T-helper 1 cell treated with Interleukin-12 subunit alpha and Interleukin-12 subunit beta and Interleukin-4 antibody, amounts not matched to agents 30 μg/mL and 1 μg/mL, for 36 hours (primary cell): ENCODE results near the gene ULK1.
"Not testable (repeated sequence)": the region's sequence is repeated elsewhere in the genome, so short reads cannot be mapped to it uniquely, and the experiment has no call there.

Source experiments
- H3K27ac Mint-ChIP-seq: one replicate; pipeline ENCODE4 v1.8.0; 2021; ENCODE audit warnings: mild to moderate bottlenecking, mixed read lengths
- H3K27me3 Mint-ChIP-seq: one replicate; pipeline ENCODE4 v1.8.0; 2021; ENCODE audit warnings: low read depth, mixed read lengths
- H3K36me3 Mint-ChIP-seq: one replicate; pipeline ENCODE4 v1.8.0; 2021; ENCODE audit warnings: low read depth, mixed read lengths
- H3K4me1 Mint-ChIP-seq: one replicate; pipeline ENCODE4 v1.8.0; 2021; ENCODE audit warnings: low read depth, mixed read lengths
- H3K4me3 Mint-ChIP-seq: one replicate; pipeline ENCODE4 v1.8.0; 2021; ENCODE audit warnings: mild to moderate bottlenecking, moderate library complexity, mixed read lengths
- H3K9me3 Mint-ChIP-seq: one replicate; pipeline ENCODE4 v1.8.0; 2021; ENCODE audit warnings: mixed read lengths

ULK1 gene

GRCh38 chr12:131869871-131870418 lies 24.5 kb upstream of the ULK1 start:
- H3K4me1 Mint-ChIP-seq = no peaks in the 10 kb centered on the region
- H3K27me3 Mint-ChIP-seq = peaks cover 3% of the 10 kb centered on the region
- H3K9me3 Mint-ChIP-seq = no peaks in the 10 kb centered on the region
- no peak overlapping the region for H3K27ac Mint-ChIP-seq
- H3K36me3 Mint-ChIP-seq = no peaks in the 10 kb centered on the region
- H3K4me3 Mint-ChIP-seq = no peak overlapping the region

GRCh38 chr12:131871677-131872076 lies 22.7 kb upstream of the ULK1 start:
- Mint-ChIP-seq H3K27ac (no peak overlapping the region), H3K4me1 (no peaks in the 10 kb centered on the region), H3K4me3 (no peak overlapping the region), H3K27me3 (no peaks in the 10 kb centered on the region), H3K9me3 (no peaks in the 10 kb centered on the region), H3K36me3 (no peaks in the 10 kb centered on the region)

- Mint-ChIP-seq H3K9me3 (no peaks in the 10 kb centered on the region), H3K27ac (no peak overlapping the region), H3K4me3 (no peak overlapping the region), H3K36me3 (no peaks in the 10 kb centered on the region), H3K4me1 (no peaks in the 10 kb centered on the region), H3K27me3 (no peaks in the 10 kb centered on the region)
Observed at GRCh38 chr12:131872154-131873051, 22.0 kb upstream of the ULK1 start.

GRCh38 chr12:131873293-131873692 lies 21.1 kb upstream of the ULK1 start:
- Mint-ChIP-seq H3K9me3 (no peaks in the 10 kb centered on the region), H3K27ac (no peak overlapping the region), H3K4me3 (no peak overlapping the region), H3K27me3 (peaks cover 4% of the 10 kb centered on the region), H3K4me1 (no peaks in the 10 kb centered on the region), H3K36me3 (no peaks in the 10 kb centered on the region)

GRCh38 chr12:131874972-131875371 lies 19.4 kb upstream of the ULK1 start:
- not testable (repeated sequence) for H3K4me1 Mint-ChIP-seq, H3K27ac Mint-ChIP-seq, H3K27me3 Mint-ChIP-seq, H3K9me3 Mint-ChIP-seq, H3K36me3 Mint-ChIP-seq, H3K4me3 Mint-ChIP-seq

GRCh38 chr12:131877216-131877615 lies 17.2 kb upstream of the ULK1 start:
- not testable (repeated sequence) for H3K27me3 Mint-ChIP-seq, H3K4me1 Mint-ChIP-seq, H3K4me3 Mint-ChIP-seq, H3K27ac Mint-ChIP-seq, H3K36me3 Mint-ChIP-seq, H3K9me3 Mint-ChIP-seq

- not testable (repeated sequence) for H3K27me3 Mint-ChIP-seq, H3K9me3 Mint-ChIP-seq, H3K4me3 Mint-ChIP-seq, H3K4me1 Mint-ChIP-seq, H3K27ac Mint-ChIP-seq, H3K36me3 Mint-ChIP-seq
Observed at GRCh38 chr12:131878436-131878835, 16.0 kb upstream of the ULK1 start.

GRCh38 chr12:131882804-131883520 lies 11.5 kb upstream of the ULK1 start:
- Mint-ChIP-seq H3K4me3 (no peak overlapping the region), H3K27me3 (peaks cover under 1% of the 10 kb centered on the region), H3K9me3 (peaks cover 11% of the 10 kb centered on the region), H3K27ac (no peak overlapping the region), H3K36me3 (no peaks in the 10 kb centered on the region), H3K4me1 (no peaks in the 10 kb centered on the region)

- H3K4me3 Mint-ChIP-seq = no peak overlapping the region
- no peaks in the 10 kb centered on the region for H3K27me3 Mint-ChIP-seq
- H3K36me3 Mint-ChIP-seq = no peaks in the 10 kb centered on the region
- peaks cover 11% of the 10 kb centered on the region for H3K9me3 Mint-ChIP-seq
- no peak overlapping the region for H3K27ac Mint-ChIP-seq
- no peaks in the 10 kb centered on the region for H3K4me1 Mint-ChIP-seq
Observed at GRCh38 chr12:131883521-131883900, 10.9 kb upstream of the ULK1 start.

GRCh38 chr12:131885076-131885475 lies 9.3 kb upstream of the ULK1 start:
- not testable (repeated sequence) for H3K4me1 Mint-ChIP-seq, H3K27ac Mint-ChIP-seq, H3K4me3 Mint-ChIP-seq, H3K36me3 Mint-ChIP-seq, H3K27me3 Mint-ChIP-seq
- H3K9me3 Mint-ChIP-seq = peaks cover 11% of the 10 kb centered on the region

GRCh38 chr12:131885543-131886057 lies 8.8 kb upstream of the ULK1 start:
- H3K9me3 Mint-ChIP-seq = peaks cover 11% of the 10 kb centered on the region
- no peaks in the 10 kb centered on the region for H3K36me3 Mint-ChIP-seq
- no peaks in the 10 kb centered on the region for H3K4me1 Mint-ChIP-seq
- H3K27ac Mint-ChIP-seq = no peak overlapping the region
- no peak overlapping the region for H3K4me3 Mint-ChIP-seq
- H3K27me3 Mint-ChIP-seq = no peaks in the 10 kb centered on the region

- H3K27me3 Mint-ChIP-seq, H3K4me1 Mint-ChIP-seq, H3K36me3 Mint-ChIP-seq, H3K9me3 Mint-ChIP-seq, H3K27ac Mint-ChIP-seq, H3K4me3 Mint-ChIP-seq: not testable (repeated sequence)
Observed at GRCh38 chr12:131891722-131892121, 2.7 kb upstream of the ULK1 start.

- H3K4me1 Mint-ChIP-seq = peaks cover 4% of the 10 kb centered on the region
- no peaks in the 10 kb centered on the region for H3K36me3 Mint-ChIP-seq
- no peak overlapping the region for H3K27ac Mint-ChIP-seq
- no peaks in the 10 kb centered on the region for H3K9me3 Mint-ChIP-seq
- H3K4me3 Mint-ChIP-seq = no peak overlapping the region
- no peaks in the 10 kb centered on the region for H3K27me3 Mint-ChIP-seq
Observed at GRCh38 chr12:131892711-131893604, 1.5 kb upstream of the ULK1 start.

- H3K27ac Mint-ChIP-seq = no peak overlapping the region
- no peaks in the 10 kb centered on the region for H3K27me3 Mint-ChIP-seq
- peak overlapping the region; percentile 56 for H3K4me3 Mint-ChIP-seq
- H3K4me1 Mint-ChIP-seq = peaks cover 4% of the 10 kb centered on the region
- H3K9me3 Mint-ChIP-seq = no peaks in the 10 kb centered on the region
- no peaks in the 10 kb centered on the region for H3K36me3 Mint-ChIP-seq
Observed at GRCh38 chr12:131893605-131894312, 663 bp upstream of the ULK1 start.
